NAMALWA (cell line): ENCODE data around the gene CLCN5.

Experiments
- DNase-seq: peaks from one replicate; pipeline ENCODE4 v3.0.0-alpha.2; 2015; ENCODE audit warnings: low spot score

The CLCN5 gene

GRCh38 chrX:49922291-49923241 lies at the start of gene CLCN5:
Gene CLCN5, plus strand, starts transcription at chrX:49922596. Its CDS starts 2,703 bp downstream, at chrX:49925299.
- DNase-seq = peak; percentile 93

- peak; percentile 65 for DNase-seq
Observed at GRCh38 chrX:49876750-49877149, 45.6 kb upstream of the CLCN5 start.

- no peak for DNase-seq
Observed at GRCh38 chrX:49877397-49878101, 44.8 kb upstream of the CLCN5 start.

- DNase-seq = no peak
Observed at GRCh38 chrX:49878128-49878833, 44.1 kb upstream of the CLCN5 start.

- peak; percentile 79 for DNase-seq
Observed at GRCh38 chrX:49878834-49879655, 43.4 kb upstream of the CLCN5 start, which contains the start of gene USP27X. Gene USP27X, plus strand, starts transcription at chrX:49879484. Its CDS starts 824 bp downstream, at chrX:49880308.

- DNase-seq = peak; percentile 2
Observed at GRCh38 chrX:49879656-49880277, 42.6 kb upstream of the CLCN5 start.

- no peak for DNase-seq
Observed at GRCh38 chrX:49880668-49881067, 41.7 kb upstream of the CLCN5 start.

- DNase-seq = peak; percentile 68
Observed at GRCh38 chrX:49884290-49884862, 38.0 kb upstream of the CLCN5 start.

- no peak for DNase-seq
Observed at GRCh38 chrX:49892542-49892941, 29.9 kb upstream of the CLCN5 start.

GRCh38 chrX:49896951-49897350 lies 25.4 kb upstream of the CLCN5 start:
- DNase-seq = no peak

GRCh38 chrX:49901048-49901447 lies 21.3 kb upstream of the CLCN5 start:
- no peak for DNase-seq

GRCh38 chrX:49910344-49910743 lies 12.1 kb upstream of the CLCN5 start:
- no peak for DNase-seq

- DNase-seq = no peak
Observed at GRCh38 chrX:49912086-49912485, 10.3 kb upstream of the CLCN5 start.

- no peak for DNase-seq
Observed at GRCh38 chrX:49912861-49913260, 9.5 kb upstream of the CLCN5 start.

- peak; percentile 65 for DNase-seq
Observed at GRCh38 chrX:49915361-49916222, 6.8 kb upstream of the CLCN5 start.

GRCh38 chrX:49919617-49920016 lies 2.8 kb upstream of the CLCN5 start:
- peak; percentile 35 for DNase-seq

GRCh38 chrX:49921109-49921508 lies 1.3 kb upstream of the CLCN5 start:
- no peak for DNase-seq

- no peak for DNase-seq
Observed at GRCh38 chrX:49925176-49925575, 2.8 kb downstream of the CLCN5 start.

GRCh38 chrX:49930039-49930438 lies 7.6 kb downstream of the CLCN5 start:
- DNase-seq = no peak

- DNase-seq = no peak
Observed at GRCh38 chrX:49932791-49933190, 10.4 kb downstream of the CLCN5 start.
